Stimulated activated CD4-positive, alpha-beta T cell treated with anti-CD3 and anti-CD28 coated beads, Interleukin-15, amount 100 ng/mL, for 1 hour (primary cell): ENCODE measurements around the gene IP6K3.

Source experiments
- DNase-seq, 2 donors: peaks; one replicate each; pipeline ENCODE4 v3.0.0-alpha.2; 2020; ENCODE audit warnings: low read depth in 1 of 2, low spot score in 1 of 2

The IP6K3 gene, protein sequence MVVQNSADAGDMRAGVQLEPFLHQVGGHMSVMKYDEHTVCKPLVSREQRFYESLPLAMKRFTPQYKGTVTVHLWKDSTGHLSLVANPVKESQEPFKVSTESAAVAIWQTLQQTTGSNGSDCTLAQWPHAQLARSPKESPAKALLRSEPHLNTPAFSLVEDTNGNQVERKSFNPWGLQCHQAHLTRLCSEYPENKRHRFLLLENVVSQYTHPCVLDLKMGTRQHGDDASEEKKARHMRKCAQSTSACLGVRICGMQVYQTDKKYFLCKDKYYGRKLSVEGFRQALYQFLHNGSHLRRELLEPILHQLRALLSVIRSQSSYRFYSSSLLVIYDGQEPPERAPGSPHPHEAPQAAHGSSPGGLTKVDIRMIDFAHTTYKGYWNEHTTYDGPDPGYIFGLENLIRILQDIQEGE

DNA sequence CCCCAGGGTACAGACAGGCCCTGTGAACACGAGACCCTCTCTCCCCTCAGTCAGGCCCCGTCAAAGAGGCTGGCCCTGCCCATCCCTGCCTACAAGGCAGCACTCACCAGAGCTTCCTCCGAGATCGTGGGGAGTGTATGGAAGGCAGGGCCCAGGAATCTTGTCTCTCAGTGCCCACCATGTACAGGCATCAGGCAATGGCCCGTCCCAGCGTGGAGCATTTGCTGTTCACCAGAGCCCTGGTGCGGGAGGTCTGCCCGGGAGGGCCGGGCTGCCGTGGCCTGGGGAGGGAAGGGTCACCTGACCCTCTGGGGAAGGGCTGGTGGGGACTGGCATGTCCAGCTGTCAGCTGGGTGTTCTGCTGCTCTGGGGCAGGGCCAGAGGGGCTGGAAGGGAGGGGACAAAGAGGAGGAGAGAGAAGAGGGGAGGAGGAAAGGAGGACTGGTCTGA lies at the start of gene IP6K3:
Gene IP6K3 (minus strand): TSS at position 255 of the 450 bp plus-strand sequence. CDS start 11,429 bp downstream, outside the sequence.
- no peak for DNase-seq

DNA sequence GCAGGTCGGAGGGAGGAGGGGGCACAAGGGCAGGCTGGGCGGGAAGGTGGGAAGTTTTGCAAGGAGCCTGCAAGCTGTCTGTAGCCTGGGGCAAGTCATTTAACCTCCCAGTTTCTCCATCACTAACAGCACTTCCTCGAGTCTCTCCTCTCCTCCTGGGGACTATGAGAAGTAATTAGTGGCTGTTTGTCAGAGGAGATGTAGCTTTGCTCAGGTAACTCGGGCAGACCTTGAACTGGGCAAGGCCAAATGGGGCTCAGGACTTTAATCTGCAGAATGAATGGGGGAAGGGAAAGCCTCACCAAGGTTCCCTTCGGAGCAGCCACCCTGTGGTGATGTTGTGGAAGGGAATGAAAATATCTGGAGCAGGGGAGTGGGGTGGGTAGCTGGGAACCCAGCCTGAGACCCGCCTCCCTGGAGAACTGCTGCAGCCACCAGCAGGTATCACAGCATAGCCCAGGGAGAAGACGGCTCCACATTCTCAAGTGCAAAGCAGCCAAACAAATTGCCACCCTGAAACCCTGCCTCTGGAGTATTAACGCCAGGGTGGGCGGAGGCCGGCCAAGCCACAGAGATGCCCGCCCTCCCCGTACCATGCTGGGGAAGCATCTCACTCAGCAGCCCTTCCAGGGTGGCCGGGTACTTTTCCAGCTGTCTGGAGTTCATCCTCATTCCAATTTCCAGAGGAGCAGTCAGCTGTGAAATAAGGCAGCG lies 48.4 kb upstream of the IP6K3 start:
- DNase-seq = no peak

DNA sequence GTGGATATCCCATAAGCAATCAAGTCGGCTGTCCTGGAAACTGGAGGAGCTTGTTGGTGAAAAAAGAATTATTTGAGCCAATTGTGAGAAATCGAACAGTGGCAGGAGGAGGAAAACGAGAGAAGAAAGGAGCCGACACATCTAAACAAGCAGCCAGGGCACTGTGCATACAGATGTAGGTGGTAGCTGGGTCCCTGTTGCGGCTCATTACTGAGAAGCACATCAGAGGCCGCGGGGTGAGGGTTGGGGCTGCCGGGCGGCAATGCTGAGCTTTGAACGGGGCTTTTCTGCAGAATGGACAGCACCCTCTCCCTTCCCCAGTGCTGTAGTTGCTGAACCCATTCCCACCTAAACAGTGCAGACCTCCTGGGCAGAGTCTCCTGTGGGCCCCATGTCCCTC lies 46.3 kb upstream of the IP6K3 start:
- DNase-seq = no peak

DNA sequence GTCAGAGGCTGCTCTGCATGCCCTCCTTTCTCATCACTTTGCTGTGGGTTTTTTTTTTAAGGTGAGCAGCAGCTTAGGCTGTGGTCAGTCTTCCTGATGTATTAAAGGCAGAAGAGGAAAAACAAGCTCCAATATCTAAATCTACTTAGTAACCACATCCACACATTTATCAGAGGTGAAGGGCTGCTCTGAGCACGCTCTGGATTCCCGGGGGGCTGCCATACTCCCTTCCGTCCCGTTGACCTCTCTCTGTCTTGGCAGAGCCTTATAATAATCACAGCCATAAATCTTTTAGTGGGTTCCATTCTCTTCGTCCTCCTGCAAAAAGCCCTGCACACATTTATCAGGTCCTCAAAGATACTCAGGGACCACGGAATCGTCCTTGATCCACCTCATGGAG lies 44.9 kb upstream of the IP6K3 start:
- DNase-seq = no peak

DNA sequence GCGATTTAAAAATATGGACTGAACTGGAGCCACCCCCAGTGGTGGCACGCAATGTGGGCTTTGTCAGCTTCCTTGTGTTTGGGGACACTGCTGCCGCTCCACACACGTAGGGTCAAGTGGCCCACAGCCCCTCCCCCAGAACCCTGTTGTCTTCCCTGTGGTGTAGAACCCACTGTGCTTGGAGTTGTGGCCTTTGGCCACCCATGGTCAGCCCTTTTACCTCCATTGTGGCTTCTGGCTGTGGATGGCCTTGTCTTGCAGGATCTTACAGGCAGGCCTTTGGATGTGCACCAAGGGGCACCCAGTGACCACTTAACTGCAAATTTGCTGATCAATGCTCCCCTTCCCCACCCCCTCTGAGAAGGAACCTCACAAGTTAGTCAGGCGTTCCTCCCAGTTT lies 44.2 kb upstream of the IP6K3 start:
- no peak for DNase-seq

DNA sequence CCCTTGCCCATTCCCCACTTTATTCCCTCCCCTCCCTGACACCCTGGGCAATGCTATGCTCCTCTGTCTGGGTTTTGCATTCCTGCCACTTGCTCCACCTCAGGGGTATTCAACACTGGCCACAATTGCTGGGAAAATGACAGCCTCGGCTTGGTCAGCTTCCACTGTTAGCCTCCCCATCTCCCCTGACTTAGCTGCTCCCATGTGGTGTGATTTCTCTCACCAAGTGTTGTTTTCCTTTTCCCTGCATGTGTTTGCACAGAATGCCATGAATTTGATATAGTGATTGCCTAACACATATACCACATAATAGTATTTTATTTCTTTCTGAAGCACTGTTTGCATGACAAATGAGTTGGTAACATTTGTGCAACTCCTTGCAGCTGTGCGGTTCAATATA lies 43.7 kb upstream of the IP6K3 start:
- no peak for DNase-seq

DNA sequence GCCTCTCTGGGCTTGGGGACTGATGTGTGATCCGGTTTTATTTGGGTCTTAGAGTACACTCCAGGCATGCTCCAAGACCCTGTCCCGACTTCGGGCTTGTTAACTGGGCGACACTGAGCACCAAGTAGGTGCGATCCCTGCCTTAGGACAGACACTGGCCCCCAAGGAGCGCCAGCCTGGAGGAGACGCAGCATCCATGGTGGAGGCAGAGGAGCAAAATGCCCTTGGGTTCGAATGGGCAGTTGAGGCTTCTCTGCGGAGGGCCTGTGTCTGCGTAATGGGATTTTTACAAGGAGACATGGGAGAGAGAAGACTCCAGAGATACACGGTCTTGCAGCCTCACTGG lies 42.8 kb upstream of the IP6K3 start:
- DNase-seq = no peak

DNA sequence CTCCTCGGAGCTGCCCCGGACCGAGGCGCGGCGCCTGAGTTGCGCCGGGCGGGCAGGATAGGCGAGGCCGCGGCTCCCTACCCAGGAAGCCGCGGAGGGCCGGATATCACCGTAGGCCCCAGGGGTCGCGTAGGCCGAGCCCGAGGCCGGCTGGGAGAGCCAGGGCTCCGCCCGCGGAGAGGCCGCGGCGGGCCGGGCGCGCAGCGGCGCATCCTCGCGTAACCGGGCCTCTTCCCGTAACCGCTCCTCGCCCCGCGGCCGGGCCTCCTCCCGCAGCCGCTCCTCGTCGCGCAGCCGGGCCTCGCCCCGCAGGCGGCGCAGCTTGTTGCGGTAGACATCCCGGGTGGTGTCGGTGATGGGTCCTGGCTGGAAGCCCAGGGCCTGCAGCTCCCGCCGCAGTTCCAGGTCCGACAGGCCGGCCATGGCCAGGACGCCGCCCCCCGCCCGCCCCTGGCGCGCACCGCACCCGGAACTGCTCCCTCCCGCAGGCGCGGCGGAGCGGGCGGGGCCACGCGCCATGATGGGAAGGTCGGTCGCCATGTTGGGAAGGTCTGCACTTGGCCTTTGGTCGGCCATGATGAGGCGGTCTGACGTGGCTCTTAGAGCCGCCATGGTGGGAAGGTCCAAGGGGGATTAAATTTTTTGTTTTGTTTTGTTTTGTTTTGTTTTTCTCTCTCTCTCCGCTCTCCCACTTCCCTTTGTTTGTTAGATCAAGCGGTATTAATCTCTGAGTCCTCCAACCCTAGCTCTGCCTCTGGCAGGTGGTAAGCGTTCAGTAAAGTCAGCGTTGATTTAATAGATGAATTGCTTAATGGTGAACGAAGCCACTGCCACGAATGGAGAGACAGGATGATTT lies 42.2 kb upstream of the IP6K3 start, which contains the start of gene LEMD2:
Gene LEMD2 (minus strand): TSS at position 437 of the 856 bp plus-strand sequence. CDS start 14 bp downstream, at position 423.
- peak; percentile 89 to 94 for DNase-seq

DNA sequence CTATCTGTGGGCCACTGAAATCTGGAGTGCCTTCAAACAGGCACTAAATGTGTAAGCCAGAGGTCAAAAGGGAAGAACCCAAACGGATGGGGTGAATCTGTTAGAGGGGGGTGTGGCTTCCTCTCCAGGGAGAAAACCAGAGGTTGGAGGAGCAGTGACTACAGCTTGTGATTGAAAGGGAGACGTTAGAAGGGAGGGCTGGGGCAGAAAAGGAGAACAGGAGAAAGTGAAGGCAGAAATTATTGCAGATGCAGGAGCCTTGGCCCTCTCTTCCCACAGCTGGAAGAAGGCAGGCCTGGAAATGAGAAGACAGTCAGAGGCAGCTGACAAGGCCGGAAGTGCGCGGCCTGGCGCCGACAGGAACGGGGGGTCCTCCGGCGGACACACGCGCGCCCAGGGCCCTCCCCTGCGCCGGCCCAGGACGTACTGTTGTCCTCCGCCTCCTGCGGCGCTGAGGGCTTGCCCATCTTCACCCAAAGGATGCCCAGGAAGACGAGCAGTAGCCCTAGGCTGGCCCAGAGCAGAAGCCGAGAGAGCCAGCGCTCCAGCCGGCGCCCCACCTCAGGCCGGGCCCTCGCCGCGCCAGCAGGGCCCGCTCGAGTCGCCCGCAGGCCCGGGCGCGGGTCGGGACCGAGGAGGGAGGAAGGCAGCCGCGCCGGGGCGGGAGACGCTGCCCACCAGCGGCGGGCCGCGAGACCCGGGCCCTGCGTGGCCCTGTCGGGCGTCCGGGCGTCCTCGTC lies 41.4 kb upstream of the IP6K3 start:
- peak in 1 of 2 donors; percentile 37 for DNase-seq

DNA sequence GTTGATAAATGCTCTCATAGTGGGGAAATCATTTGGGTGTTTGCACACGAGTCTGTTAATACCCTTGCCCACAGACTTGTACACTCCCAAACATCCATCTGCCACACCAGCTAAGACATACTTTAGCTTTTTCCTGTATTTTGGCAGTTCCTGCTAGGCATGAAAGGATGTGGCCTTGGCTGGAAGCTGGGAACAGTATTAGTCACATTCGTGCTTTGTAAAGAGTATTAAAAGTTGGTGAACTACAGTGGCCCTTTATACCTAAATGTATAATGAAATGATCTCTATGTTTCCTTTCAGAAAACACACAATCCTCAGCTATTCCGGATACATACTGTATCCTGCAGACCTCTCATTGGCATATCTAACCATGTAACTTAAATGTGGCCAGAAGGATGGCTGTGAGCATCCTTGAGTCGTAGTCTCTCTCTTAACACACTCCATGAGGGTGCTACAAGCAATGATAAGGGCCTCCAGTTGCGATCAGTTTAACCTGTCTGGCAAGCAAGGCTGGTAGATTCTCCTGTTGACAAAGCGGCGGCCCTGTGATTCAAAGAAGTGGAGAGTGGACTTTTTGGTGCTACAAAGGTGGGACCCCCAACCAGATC lies 40.7 kb upstream of the IP6K3 start:
- DNase-seq = no peak

DNA sequence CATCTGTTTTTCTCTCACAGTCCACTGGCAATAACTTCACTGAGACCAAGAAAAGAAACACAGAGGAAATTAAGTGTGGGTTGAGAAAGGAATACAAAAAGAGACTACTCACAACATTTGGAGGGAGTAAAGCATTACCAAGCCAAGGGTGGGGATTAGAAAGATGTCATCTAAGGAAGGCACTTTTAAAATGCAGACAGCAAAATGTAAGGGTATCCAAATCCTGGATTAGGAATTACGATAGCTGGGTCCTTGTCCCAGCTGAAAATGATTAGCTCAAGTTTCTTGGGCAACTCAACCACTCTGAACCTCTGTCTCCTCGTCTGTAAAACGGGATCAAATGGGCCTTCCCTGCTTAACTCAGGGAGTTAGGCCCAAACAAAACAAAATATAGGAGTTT lies 40.0 kb upstream of the IP6K3 start:
- DNase-seq = no peak

DNA sequence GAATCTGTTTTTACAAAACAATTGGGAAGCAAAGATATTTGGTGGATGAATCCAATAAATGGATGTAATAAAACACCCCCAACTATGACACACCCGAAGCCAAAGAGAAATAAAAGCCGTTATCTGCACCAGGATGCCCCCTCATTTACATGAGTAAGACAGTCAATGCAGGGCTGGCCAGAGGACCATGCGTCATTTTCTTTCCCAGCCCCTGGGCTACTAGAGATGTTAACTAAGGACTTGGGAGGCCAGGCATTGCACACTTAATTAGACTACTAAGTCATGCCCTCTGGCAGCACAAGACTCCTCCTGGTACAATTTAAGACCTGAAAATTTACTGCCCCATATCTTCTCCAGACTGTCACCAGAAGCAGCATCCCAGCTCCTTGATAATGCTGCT lies 39.1 kb upstream of the IP6K3 start:
- DNase-seq = no peak

DNA sequence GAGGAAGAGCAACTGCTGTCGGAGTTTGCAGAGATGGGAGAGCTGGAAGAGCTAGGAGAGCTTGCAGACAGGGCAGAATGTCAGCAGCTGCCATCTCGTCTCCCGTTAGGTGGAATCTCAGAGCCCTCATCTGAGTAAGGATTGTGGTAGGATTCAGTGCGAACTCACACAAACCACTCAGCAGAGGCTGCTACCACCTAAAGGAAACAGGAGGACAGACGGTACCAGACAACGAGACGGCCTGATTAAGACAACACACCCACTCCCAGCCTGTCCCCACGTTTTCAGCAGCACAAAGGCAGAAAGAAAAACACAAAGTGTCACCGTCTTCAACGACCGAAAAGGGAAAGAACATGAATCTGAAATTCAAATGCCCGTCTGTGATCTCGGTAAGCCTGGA lies 38.1 kb upstream of the IP6K3 start:
- DNase-seq = no peak

DNA sequence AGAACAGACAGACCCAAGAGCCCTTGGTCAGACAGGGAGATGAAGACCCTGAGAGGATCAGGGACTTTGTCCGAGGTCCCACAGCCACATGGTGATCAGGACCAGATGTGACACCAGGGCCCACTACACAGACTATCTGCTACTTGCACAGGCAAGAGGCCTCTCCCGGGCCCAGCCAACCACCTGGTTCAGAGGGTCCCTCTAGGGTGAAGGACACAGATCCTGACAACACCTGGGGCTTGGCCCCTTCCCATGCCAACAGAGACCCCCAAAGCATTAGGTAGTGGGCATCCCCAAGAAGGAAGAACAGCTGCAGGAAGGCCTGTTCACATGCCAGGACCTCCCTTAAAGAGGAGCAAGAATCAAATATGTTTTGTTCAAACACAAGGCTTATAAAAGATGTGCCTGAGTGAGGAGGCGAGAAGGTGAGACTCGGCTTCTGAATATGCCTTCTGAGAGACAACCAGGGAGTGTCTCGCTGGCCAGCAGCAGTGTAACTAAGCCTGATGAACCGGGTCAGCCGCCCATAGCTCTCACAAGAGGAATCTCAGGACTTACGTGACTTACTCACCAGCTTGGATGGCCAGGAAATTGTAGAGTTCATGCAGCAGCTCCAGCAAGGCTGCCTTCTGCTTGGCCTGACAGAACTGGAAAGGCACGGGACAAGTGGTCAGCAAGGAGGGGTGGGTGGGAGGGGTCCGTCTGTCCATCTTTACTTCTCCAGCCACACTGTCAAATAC lies 37.2 kb upstream of the IP6K3 start:
- no peak for DNase-seq

DNA sequence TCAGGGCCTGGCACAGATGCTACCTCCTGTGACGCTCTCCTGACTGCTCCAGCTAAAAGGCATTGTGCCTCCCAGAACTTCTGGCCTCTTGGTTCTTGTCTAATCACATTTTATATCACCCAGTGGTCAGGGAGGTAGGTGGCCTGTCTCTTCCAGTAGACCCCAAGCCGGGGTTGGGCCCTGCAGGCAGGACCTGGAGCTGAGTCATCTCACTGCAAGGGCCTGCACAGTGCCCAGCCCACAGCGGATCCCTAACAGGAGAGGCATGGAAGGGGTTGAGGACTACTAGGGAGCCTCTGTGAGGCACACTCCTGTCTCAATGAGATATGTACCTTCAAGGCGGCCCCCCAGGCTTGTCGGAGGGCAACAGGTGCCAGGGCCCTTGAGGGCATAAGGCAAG lies 35.9 kb upstream of the IP6K3 start:
- no peak for DNase-seq

DNA sequence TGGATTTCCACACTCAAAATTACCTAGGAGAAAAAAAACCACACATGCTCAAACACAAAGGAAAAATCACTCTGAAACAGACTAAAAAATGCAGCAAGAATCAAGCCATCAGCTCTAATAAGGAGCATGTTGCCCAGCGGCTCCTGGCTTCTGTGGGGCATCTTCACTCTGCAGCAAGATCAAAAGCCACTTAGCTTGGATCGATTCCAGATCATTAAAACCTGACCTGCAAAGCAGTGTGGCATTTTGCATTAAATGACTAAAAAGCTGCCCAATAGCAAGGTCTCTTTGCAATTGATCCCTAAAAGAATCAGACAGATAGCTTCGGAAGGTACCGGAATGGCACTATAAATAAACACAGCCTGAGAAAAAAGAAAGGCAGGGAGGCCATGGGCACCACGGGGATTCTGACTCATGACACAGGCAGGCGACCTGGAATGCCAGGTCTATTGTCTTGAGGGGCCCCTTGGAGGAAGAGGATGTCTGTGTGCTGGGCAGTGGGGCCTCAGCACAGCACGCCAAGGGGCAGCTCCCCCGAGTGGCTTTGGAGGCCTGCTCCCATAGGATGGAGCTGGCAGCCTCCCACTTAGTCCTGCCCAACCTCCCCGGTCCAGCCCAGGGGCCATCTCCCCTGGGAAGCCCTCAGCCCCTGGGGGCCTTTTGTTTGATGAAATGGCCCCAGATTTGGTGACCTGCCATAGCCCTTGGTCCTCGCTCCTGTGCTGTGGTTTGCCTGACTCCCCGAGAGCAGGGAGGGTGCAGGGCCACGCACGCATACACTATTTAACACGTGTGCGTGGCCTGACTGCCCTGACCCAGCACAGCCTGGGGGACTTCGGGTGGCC lies 34.6 kb upstream of the IP6K3 start:
- DNase-seq = no peak

DNA sequence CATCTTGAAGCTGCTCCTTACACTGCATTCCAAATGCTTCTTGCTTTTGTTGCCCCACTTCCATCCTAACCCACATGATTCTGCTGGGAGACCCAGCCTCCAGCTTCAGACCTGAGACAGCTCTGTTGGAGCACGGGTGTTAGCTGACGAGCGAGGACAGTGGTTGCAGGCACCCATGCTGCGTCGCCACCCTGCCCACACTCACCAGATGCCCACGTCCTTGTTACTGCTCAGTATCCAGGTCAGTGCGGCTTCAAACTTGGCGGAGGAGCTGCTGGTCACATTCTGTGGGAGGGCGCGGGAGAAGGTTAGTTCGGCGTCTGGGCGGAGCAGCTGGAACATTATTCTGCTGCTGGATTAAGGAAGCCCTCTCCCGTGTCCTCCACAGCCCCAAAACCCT lies 33.2 kb upstream of the IP6K3 start:
- DNase-seq = no peak

DNA sequence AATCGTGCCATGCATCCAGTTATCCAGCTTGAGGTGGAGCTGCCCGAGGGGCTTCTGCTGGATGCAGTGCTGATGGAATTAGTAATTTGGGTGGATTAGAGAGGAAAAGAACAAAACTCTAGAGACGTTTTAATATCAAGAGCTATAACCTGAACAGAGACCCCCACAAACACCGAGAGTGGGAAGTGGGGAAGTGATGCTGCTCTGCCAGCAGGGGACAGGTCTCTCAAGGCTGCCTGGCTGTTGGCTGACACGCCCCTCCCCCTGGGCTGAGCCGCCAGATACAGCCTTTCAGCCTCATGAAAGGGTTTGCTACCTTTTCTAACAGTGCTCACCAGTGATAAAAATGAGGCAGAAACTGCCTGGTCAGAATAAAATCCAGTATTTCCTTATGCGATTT lies 32.6 kb upstream of the IP6K3 start:
- DNase-seq = no peak
